ENCODE measurements around the gene INPP5A. TPM values are rescaled to one million over a fixed set of nuclear protein-coding genes. Genes with fewer than 3 reads are reported as not detected.

INPP5A gene, protein sequence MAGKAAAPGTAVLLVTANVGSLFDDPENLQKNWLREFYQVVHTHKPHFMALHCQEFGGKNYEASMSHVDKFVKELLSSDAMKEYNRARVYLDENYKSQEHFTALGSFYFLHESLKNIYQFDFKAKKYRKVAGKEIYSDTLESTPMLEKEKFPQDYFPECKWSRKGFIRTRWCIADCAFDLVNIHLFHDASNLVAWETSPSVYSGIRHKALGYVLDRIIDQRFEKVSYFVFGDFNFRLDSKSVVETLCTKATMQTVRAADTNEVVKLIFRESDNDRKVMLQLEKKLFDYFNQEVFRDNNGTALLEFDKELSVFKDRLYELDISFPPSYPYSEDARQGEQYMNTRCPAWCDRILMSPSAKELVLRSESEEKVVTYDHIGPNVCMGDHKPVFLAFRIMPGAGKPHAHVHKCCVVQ
- total RNA-seq = 10 to 100 TPM; 37.0 to 39.9 TPM
- polyA plus RNA-seq = 10 to 100 TPM; 12.4 to 19.3 TPM
- long read RNA-seq, donor 1, transcript INPP5A-203 (16 exons, 2,967 nt) = major isoform, 7 of 12 reads
- long read RNA-seq, donor 1, partial matches to known transcripts = 5 of 12 reads
- long read RNA-seq, donor 1, other reads (novel, unspliced or antisense) = 0 of 12 reads
- long read RNA-seq, donor 2, partial matches to known transcripts = 0 of 1 reads
- long read RNA-seq, donor 2, other reads (novel, unspliced or antisense) = 0 of 1 reads
- long read RNA-seq, donor 3, transcript INPP5A-203 (16 exons, 2,967 nt) = major isoform, 7 of 19 reads
- long read RNA-seq, donor 3, partial matches to known transcripts = 12 of 19 reads
- long read RNA-seq, donor 3, other reads (novel, unspliced or antisense) = 0 of 19 reads
- long read RNA-seq, donor 4, partial matches to known transcripts = 0 of 1 reads
- long read RNA-seq, donor 4, other reads (novel, unspliced or antisense) = 0 of 1 reads
- long read RNA-seq, donor 5, transcript INPP5A-203 (16 exons, 2,967 nt) = major isoform, 5 of 5 reads
- long read RNA-seq, donor 5, partial matches to known transcripts = 0 of 5 reads
- long read RNA-seq, donor 5, other reads (novel, unspliced or antisense) = 0 of 5 reads

DNA sequence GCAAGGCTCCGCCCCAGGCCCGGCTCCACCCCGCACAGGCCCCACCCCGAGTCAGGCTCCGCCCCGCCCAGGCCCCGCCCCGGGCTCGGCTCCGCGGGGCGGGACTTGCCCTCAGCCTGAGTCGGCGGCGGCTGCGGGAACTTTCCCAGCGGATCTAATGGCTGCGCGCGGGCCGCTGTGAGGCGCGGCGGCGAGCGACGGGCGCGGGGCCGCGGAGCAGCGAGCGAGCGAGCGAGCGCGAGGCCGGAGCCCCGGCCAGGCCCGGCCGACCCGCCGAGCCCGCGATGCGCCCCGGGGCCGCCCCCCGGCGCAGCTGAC is at the start of gene INPP5A:
Gene INPP5A, plus strand, starts transcription at position 104 of the 318 bp plus-strand sequence. CDS start 310 bp downstream, outside the sequence.
- Histone ChIP-seq H3K9me3 (ENCODE audit: control insufficient read depth in 4 of 4, insufficient read depth in 3 of 4, low read length in 3 of 4) (no peaks in the 10 kb centered on the region), H3K4me1 (ENCODE audit: control insufficient read depth in 5 of 5, insufficient read depth in 5 of 5, low read length in 5 of 5) (peaks cover 4 to 38% (median 23%) of the 10 kb centered on the region in 5 donors), H3K4me3 (peak within 1 kb of the TSS; percentile 67), H3K36me3 (ENCODE audit: control insufficient read depth in 4 of 4, insufficient read depth in 4 of 4, low read length in 4 of 4) (no peaks in the 10 kb centered on the region), H3K27me3 (ENCODE audit: control insufficient read depth in 3 of 3, insufficient read depth in 3 of 3, low read length in 2 of 3) (no peaks in the 10 kb centered on the region), H3K9ac (ENCODE audit: insufficient read depth in 1 of 2, low read length in 2 of 2) (peak within 1 kb of the TSS; percentile 68 to 75), H3K27ac (ENCODE audit: low read depth in 1 of 2, low read length in 1 of 2) (peak within 1 kb of the TSS; percentile 92 to 93)
- TF ChIP-seq, protein P1, sequence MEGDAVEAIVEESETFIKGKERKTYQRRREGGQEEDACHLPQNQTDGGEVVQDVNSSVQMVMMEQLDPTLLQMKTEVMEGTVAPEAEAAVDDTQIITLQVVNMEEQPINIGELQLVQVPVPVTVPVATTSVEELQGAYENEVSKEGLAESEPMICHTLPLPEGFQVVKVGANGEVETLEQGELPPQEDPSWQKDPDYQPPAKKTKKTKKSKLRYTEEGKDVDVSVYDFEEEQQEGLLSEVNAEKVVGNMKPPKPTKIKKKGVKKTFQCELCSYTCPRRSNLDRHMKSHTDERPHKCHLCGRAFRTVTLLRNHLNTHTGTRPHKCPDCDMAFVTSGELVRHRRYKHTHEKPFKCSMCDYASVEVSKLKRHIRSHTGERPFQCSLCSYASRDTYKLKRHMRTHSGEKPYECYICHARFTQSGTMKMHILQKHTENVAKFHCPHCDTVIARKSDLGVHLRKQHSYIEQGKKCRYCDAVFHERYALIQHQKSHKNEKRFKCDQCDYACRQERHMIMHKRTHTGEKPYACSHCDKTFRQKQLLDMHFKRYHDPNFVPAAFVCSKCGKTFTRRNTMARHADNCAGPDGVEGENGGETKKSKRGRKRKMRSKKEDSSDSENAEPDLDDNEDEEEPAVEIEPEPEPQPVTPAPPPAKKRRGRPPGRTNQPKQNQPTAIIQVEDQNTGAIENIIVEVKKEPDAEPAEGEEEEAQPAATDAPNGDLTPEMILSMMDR (IDR thresholded peaks at IDR 0.05; ENCODE audit: control extremely low read depth, extremely low read depth) = no peak
- WGBS, 2 donors = 0 to 1% methylated on average over 16 to 50 of the region's 50 CpGs
- DNase-seq (no peak), ATAC-seq (ENCODE audit: insufficient read depth, low FRiP score) (no peak)

DNA sequence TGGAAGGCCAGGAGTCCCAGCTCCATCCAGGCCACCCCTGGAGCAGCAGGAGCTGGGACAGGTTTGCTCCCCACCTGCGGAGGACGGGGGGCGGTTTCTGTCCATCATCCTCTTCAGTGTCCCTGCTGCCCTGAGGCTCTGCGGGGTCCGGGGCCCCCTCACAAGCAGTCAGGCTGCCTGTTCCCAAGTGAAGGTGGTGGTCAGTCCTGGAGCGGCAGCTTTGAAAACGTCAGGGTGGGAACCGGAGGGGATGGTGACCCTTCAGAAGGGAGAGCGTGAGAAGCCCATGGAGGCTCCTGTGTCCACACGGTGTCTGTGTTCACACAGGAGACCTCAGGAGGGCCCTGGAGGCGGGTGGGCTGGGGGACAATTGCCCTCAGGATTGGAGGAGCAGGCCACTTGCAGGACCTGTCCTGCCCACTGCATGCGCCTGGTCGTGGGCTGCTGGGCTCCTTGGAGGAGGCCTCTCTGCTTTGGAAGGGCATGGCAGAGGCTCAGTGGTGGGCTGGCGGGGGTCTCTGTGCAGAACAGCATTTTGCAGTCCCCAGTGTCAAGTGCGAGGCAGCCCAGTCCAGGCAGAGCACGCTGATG is 49.3 kb upstream of the INPP5A start:
- DNase-seq = no peak

DNA sequence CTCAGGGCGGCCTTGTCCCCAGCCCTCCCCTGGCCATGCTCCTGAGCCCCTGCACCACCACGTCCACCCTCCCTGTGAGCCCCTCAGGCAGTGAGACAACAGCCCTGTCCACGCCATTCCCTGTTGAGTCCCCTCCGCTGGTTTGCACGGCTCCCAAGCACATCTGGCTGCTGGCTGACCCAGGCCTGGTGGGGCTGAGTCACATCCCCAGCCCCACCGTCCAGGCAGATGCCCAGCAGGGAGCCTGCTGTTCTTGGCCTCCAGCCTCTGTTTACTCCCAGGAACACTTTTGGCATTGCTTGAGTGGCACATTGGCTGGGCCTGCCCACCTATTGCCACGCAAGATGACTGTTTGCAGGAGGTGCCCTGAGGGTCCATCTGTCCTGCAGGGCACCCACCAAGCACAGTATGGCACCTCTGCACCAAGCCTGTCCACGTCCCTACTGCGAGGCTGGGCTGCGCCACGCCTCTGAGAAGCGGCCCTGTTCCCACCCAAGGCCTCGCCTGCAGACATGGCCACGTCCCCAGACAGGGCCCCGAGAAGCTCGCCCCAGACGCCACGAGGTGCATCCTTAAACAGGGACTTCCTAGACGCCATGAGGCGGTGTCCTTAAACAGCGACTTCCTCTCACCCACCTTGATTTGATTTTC is 48.4 kb upstream of the INPP5A start:
- H3K27ac ChIP-seq (ENCODE audit: low read depth in 1 of 2, low read length in 1 of 2) = no peak overlapping the region
- H3K4me3 ChIP-seq = no peak overlapping the region
- no peaks in the 10 kb centered on the region for H3K36me3 ChIP-seq (ENCODE audit: control insufficient read depth in 4 of 4, insufficient read depth in 4 of 4, low read length in 4 of 4)
- 88 to 90% methylated on average over 21 of the region's 21 CpGs for WGBS, 2 donors
- H3K9ac ChIP-seq (ENCODE audit: insufficient read depth in 1 of 2, low read length in 2 of 2) = no peak overlapping the region
- H3K27me3 ChIP-seq (ENCODE audit: control insufficient read depth in 3 of 3, insufficient read depth in 3 of 3, low read length in 2 of 3) = no peaks in the 10 kb centered on the region
- no peaks in the 10 kb centered on the region for H3K9me3 ChIP-seq (ENCODE audit: control insufficient read depth in 4 of 4, insufficient read depth in 3 of 4, low read length in 3 of 4)
- TF ChIP-seq, protein P1 (IDR thresholded peaks at IDR 0.05; ENCODE audit: control extremely low read depth, extremely low read depth) = no peak
- no peak for ATAC-seq (ENCODE audit: insufficient read depth, low FRiP score)
- H3K4me1 ChIP-seq (ENCODE audit: control insufficient read depth in 5 of 5, insufficient read depth in 5 of 5, low read length in 5 of 5) = peaks cover 0 to 22% (median 7%) of the 10 kb centered on the region in 5 donors
- no peak for DNase-seq

More for the DNA sequence above, 49.3 kb upstream of the INPP5A start:
- Histone ChIP-seq H3K4me1 (ENCODE audit: control insufficient read depth in 5 of 5, insufficient read depth in 5 of 5, low read length in 5 of 5) (peaks cover 0 to 14% (median 6%) of the 10 kb centered on the region in 5 donors), H3K27ac (ENCODE audit: low read depth in 1 of 2, low read length in 1 of 2) (no peak overlapping the region), H3K9me3 (ENCODE audit: control insufficient read depth in 4 of 4, insufficient read depth in 3 of 4, low read length in 3 of 4) (no peaks in the 10 kb centered on the region), H3K36me3 (ENCODE audit: control insufficient read depth in 4 of 4, insufficient read depth in 4 of 4, low read length in 4 of 4) (no peaks in the 10 kb centered on the region), H3K9ac (ENCODE audit: insufficient read depth in 1 of 2, low read length in 2 of 2) (no peak overlapping the region), H3K27me3 (ENCODE audit: control insufficient read depth in 3 of 3, insufficient read depth in 3 of 3, low read length in 2 of 3) (no peaks in the 10 kb centered on the region), H3K4me3 (no peak overlapping the region)
- TF ChIP-seq, protein P1 (IDR thresholded peaks at IDR 0.05; ENCODE audit: control extremely low read depth, extremely low read depth) = no peak
- ATAC-seq (ENCODE audit: insufficient read depth, low FRiP score) = no peak
- 93 to 97% methylated on average over 16 of the region's 16 CpGs for WGBS, 2 donors
